Colonic mucosa (tissue), 4 donors: ENCODE data around the gene UPF1. TPM values are rescaled to one million over a fixed set of nuclear protein-coding genes. Genes with fewer than 3 reads are reported as not detected.

Source experiments
- DNase-seq: peaks from one replicate; pipeline ENCODE4 v3.0.0-alpha.2; 2020
- H3K27ac ChIP-seq: fragments of 200-600 bp; one replicate; pipeline ENCODE4 v1.8.0; 2021
- H3K27me3 ChIP-seq: fragments of 200-600 bp; one replicate; pipeline ENCODE4 v1.8.0; 2021
- H3K36me3 ChIP-seq: fragments of 200-600 bp; one replicate; pipeline ENCODE4 v1.8.0; 2021
- H3K4me1 ChIP-seq: fragments of 200-600 bp; one replicate; pipeline ENCODE4 v1.8.0; 2021; ENCODE audit warnings: mild to moderate bottlenecking
- H3K4me3 ChIP-seq: fragments of 200-600 bp; one replicate; pipeline ENCODE4 v1.8.0; 2021
- H3K9ac ChIP-seq, 2 donors: one replicate each; pipeline ENCODE4 v1.7.0; 2013; ENCODE audit warnings: control low read depth in 2 of 2, low read depth in 2 of 2, low read length in 2 of 2
- H3K9me3 ChIP-seq: fragments of 200-600 bp; one replicate; pipeline ENCODE4 v1.8.0; 2021
- CTCF ChIP-seq: fragments of 200-600 bp; IDR thresholded peaks from one replicate; pipeline ENCODE4 v1.8.0; 2022; ENCODE audit warnings: antibody characterized with exemption, mild to moderate bottlenecking
- intact Hi-C: fragments of 100-400 bp; cut with DNase I; formaldehyde crosslinking; loops from one replicate; pipeline ENCODE4 v1.14.1; 2022
- total RNA-seq, 2 donors: library from RNA; stranded (reverse); fragmentation: NEBNext Ultra II Directional in 1 of 2; extraction: Animal tissue kit (Norgen Biotek cat#: 25700) in 1 of 2; gene quantifications; one replicate each; pipeline ENCODE4 v1.2.1, GENCODE V29; 2021
- donor health status: healthy.
- donor health status: DM: no; HTN: no; CAD: no.
- donor health status: DM: no; HTN: no; CAD: no.

Gene UPF1
- total RNA-seq, 2 donors from 2014 or later = 77.5 to 113 TPM

GRCh38 chr19:18894254-18895037, 62.7 kb downstream of the UPF1 start:
- no peak for DNase-seq
- Histone ChIP-seq H3K27me3 (peaks cover 27% of the 10 kb centered on the region), H3K9me3 (no peaks in the 10 kb centered on the region), H3K4me3 (no peak overlapping the region), H3K4me1 (peaks cover 5% of the 10 kb centered on the region), H3K27ac (no peak overlapping the region), H3K36me3 (no peaks in the 10 kb centered on the region), H3K9ac (no peak overlapping the region)
- no peak for TF ChIP-seq CTCF
- intact Hi-C loops = no loop called here

- no peak overlapping the region for H3K27ac ChIP-seq
- peaks cover 27% of the 10 kb centered on the region for H3K27me3 ChIP-seq
- H3K4me1 ChIP-seq = peaks cover 5% of the 10 kb centered on the region
- H3K4me3 ChIP-seq = peak overlapping the region; percentile 13
- no peaks in the 10 kb centered on the region for H3K36me3 ChIP-seq
- no peak for DNase-seq
- no peak for TF ChIP-seq CTCF
- H3K9ac ChIP-seq = no peak overlapping the region
- intact Hi-C loops = no loop called here
- H3K9me3 ChIP-seq = no peaks in the 10 kb centered on the region
Observed at GRCh38 chr19:18895038-18895823, 63.5 kb downstream of the UPF1 start.

GRCh38 chr19:18895824-18896341, 64.1 kb downstream of the UPF1 start, which contains the start of gene CERS1:
TSS of gene CERS1 (minus strand) at chr19:18896158. CDS start at chr19:18896072, 86 bp downstream.
- H3K9me3 ChIP-seq = no peaks in the 10 kb centered on the region
- DNase-seq = no peak
- H3K4me3 ChIP-seq = peak within 1 kb of the TSS; percentile 13
- no peak for TF ChIP-seq CTCF
- no peak within 1 kb of the TSS for H3K27ac ChIP-seq
- intact Hi-C loops = no loop called here
- H3K4me1 ChIP-seq = peaks cover 5% of the 10 kb centered on the region
- H3K27me3 ChIP-seq = peaks cover 27% of the 10 kb centered on the region
- no peak within 1 kb of the TSS for H3K9ac ChIP-seq
- no peaks in the 10 kb centered on the region for H3K36me3 ChIP-seq

GRCh38 chr19:18896421-18896841, 64.7 kb downstream of the UPF1 start:
- Histone ChIP-seq H3K27me3 (peaks cover 27% of the 10 kb centered on the region), H3K4me1 (peaks cover 5% of the 10 kb centered on the region), H3K27ac (no peak overlapping the region), H3K36me3 (no peaks in the 10 kb centered on the region), H3K9ac (no peak overlapping the region), H3K4me3 (no peak overlapping the region), H3K9me3 (no peaks in the 10 kb centered on the region)
- TF ChIP-seq CTCF = no peak
- intact Hi-C loops = no loop called here
- DNase-seq = no peak

- no peak for TF ChIP-seq CTCF
- no peaks in the 10 kb centered on the region for H3K9me3 ChIP-seq
Observed at GRCh38 chr19:18897094-18898029, 65.6 kb downstream of the UPF1 start.

More at GRCh38 chr19:18897094-18898029, 65.6 kb downstream of the UPF1 start:
- Histone ChIP-seq H3K27ac (no peak overlapping the region), H3K4me3 (no peak overlapping the region), H3K27me3 (peaks cover 27% of the 10 kb centered on the region), H3K36me3 (no peaks in the 10 kb centered on the region), H3K9ac (no peak overlapping the region), H3K4me1 (peaks cover 5% of the 10 kb centered on the region)
- DNase-seq = no peak
- intact Hi-C loops = no loop called here
